Stimulated activated CD4-positive, alpha-beta T cell treated with anti-CD3 and anti-CD28 coated beads, Interleukin-4, amount 100 ng/mL, for 1 hour (primary cell): ENCODE results near the gene RARG.

Experiments used
- DNase-seq: peaks from one replicate; pipeline ENCODE4 v3.0.0-alpha.2; 2020

RARG gene

DNA sequence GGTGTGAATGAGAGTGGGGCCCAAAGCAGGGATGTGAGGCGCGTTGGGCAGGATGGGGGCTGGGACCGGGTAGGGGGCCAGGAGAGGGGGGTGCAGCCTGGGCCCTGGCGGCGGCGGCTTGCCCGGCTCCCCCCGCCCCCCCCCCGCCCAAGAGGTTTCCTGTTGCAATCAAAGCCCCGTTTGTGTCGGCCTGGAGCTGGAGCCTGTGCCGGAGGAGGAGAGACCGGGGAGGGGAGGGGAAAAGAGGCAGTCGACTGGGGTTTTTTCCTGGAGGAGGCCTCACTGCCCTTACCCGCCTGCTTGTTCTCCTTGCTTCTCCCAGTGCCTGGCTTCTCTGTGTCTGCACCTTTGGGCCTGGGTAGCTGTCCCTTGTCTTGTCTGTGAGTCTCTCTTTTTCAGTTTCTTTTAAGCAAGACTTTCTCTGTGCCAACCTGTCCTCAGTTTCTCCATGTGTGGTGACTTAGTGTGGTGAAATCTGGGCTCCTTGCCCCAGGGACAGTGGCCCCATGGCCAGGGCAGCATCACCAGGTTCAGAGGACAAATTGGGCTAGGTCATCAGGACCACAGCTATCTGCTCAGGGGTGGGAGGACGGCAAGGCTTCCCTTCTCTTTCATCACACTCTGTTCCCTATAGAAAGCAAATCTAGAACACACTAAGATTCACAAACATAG, 8.5 kb downstream of the RARG start:
- no peak for DNase-seq

DNA sequence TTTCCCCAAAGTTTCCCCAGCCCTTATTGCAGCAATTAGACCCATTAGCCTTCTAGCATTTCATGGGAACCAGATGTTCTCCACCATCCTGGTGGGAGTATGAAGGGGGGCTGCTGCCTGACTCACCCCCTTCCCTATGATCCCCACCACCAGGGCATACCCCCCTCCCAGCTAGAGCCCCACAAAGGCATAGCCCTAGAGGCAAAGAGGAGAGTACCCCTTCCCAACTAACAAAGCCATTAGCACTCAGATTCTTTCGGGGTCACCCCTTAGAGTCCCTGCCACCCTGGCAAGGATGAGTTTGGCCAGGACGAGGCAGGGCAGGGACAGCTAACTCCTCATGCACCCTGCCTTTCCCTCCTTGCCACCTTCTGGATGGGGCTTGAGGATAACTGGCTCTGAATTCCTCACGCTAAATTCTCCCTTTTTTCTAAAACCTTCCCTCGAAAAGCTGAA, 9.2 kb downstream of the RARG start:
- DNase-seq: no peak

DNA sequence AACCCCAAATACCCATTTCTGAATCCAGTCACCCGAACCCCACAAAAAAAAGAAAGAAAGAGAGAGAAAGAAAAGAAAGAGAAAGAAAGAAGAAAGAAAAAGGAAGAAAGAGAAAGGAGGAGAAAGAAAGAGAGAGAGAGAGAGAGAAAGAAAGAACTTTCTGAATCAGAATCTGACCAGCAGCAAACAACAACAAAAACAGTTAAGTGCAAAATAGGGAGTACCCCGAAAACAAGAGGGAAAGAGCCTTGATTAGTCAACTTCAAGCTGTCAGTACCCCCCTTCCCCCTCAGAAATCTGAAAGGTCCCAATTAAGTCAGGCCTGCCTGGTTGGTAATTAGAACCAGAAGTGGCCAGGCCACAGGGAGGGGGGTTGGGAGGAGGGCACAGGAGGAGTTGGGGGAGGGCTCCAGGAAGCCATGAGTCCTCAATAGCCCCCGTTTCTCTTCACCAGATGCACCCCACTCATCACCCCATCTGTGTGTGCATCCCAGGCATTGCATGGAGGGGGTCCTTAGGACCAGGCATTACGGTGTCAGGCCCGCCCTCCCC, 9.8 kb downstream of the RARG start:
- no peak for DNase-seq

DNA sequence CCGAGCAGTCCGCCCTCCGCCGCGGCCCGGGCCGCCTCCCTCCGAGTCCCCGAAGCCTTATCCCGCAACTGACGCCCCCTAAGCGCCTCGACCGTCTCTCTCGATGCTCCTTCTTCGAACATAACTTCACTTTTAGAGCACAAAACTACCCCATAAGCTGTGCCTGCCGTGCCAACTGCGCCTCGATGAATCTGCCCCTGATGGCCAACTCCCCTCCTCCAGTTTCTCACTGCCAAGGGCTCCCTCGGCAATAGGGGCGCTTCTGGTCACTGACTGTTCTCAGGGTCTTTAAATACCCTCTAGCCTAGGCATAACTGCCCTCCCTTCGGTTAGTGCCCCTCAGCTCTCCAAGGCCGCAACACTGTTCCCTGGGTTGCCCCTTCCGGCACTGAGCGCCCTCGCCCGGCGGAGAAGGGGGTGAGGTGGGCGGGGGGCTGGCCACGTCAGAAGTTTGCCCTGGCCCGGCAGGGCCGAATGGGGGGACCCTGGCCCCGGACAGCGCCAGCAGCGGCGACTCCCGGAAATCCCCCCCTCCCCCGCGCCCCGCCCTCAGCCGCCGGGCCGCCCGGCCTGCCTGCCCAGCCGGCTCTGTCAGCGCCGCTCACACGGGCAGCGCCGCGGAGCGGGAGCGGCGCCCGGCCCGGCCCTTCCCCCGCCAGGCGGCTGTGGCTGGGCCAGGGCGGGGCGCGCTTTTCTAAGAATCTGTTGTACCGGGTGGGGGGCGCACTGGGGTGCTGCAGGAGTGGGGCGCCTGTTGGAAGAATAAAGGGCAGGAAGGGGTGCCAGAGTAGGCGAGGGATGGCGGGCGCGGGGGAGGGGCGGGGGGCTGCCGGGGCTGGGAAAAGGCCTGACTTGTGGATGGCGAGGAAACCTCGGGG, 10.6 kb downstream of the RARG start:
- peak; percentile 51 for DNase-seq

DNA sequence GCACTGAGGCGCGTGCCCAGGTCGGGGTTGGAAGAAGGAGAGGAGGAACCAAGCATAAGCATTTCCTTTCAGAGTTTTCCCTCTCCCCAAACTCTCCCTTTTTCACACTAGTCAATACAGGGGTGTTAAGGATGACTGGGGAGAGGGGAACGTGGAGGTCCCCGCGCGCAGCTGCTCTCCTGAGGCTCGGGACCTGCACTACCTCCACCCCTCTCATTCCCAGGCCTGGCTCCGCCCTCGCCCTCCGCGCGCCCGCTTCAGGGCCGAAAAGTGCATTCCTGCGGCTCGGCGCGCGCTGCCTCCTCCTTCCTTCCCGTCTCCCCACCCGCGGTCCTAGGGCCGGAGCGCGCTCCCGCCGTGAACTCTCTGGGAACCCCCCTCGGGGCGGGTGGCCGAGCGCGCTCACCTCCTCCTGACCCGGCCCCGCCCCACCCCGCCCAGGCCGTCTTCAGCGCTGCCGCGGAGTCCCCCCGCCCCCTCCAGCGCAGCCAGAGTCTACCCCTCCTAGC, 11.3 kb downstream of the RARG start:
- DNase-seq: peak; percentile 80

DNA sequence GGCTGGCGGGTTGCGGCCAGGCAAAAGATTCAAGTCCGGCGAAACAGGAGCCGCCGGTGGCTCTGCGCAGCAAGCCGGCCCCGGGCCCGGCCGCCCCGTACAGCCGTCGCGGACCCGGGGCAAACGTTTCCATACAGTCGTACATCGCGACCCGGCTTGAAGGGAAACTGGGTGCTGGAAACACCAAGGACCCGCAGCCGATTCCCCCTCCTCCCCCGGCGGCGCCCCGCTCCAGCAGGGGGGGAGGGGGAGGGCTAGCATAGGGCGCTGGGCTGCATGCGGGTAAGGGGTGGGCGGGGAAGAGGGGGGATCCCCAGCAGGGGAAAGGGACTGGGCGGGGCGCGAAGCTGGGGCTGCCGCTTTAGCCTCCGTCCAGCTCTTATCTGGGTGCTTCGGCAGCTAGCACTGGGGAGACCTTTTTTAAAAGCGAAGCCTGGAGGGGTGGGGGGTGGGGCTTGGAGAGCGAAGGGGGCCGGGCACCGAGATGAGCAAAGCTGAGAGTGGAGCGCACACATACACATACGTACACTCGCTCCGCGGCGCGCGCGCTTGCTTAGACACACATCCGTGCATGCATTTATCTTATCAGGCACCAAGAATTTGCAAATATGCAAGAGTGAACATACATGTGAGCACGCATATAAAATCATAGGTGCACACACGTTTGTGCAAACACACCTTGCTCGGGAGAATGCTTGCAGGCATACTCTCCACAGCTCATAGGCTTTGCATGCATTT, 11.9 kb downstream of the RARG start:
- DNase-seq: peak; percentile 79

DNA sequence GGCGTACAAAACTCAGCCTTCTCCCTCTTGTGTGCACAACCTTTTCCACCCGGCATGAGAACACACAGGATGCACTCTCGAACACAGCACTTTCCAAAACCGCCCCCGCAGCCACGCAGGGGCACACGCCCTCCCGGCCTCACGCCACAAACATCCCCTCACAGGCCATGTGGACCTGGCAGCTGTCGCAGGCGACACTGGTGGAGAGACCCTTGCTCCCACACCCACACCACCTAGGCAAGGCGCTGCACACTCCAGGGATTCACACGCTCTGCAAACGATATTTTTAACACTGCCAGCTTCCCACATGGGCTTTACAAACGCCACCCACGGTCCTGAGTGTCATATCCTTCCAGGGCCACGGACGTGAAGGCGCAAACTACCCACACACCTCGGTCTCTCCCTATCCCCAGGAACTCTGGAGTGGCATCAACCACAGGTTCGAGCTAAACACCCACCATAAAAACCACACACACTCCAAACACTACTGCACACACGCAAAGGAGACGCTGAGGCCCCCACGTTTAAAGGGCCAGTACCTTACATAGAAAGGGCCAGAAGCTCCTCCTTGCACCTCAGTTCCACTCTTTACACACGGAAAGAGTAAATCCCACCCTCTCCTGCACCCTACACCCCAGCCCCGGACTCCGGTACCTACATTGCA, 12.6 kb downstream of the RARG start:
- peak; percentile 74 for DNase-seq

GRCh38 chr12:53218551-53219291, 13.3 kb downstream of the RARG start:
- no peak for DNase-seq

DNA sequence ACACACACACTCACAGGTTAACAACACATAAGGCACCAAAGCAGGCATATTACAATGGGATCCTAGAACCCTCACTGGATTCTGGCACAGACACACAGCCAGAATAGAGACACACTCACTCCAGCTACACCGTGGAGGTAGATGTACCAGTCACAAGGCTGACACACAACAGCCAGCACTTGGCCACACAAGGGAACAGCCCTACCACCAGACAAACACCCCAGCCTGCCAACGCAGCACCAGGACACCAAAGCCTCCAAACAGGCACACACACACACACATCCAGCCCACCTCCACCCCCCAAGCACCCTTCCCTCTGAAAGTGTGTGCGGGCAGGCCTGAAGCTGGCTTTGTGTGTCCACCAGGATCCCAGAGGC, 14.1 kb downstream of the RARG start:
- no peak for DNase-seq

- no peak for DNase-seq
Observed at GRCh38 chr12:53217051-53217930, 14.7 kb downstream of the RARG start.

DNA sequence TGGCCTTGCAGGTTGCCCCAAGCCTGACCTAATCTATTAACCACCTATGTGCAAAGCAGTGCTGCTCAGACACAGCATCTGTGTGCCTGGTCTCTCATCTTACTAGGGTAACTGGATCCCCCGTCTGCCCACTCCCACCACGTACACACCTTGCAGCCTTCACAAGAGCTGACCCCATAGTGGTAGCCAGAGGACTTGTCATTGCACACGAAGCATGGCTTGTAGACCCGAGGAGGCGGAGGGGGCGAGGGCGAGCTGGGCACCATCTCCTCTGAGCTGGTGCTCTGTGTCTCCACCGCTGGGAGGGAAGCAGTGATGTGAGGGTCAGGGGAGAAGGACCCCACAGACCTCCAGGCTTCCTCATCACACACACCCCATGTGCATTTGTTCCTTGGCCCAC, 16.5 kb downstream of the RARG start:
- DNase-seq: no peak

GRCh38 chr12:53214687-53215455, 17.1 kb downstream of the RARG start:
- DNase-seq: no peak

DNA sequence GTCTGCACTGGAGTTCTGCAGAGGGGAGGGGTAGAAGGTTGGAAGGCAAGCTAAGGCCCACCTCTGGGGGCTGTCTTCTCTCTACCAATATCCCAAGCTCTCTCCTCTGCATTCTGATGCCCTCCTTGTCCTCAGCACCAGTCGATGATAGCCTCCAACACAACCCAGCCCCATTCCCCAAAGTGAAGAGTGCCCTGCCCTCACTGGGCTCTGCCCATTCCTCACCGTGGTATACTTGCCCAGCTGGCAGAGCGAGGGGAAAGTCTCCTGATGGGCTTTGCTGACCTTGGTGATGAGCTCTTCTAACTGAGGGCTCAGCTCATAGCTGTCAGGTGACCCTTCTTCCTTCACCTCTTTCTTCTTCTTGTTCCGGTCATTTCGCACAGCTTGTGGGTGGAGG, 17.8 kb downstream of the RARG start:
- DNase-seq: no peak

GRCh38 chr12:53213348-53213747, 18.7 kb downstream of the RARG start:
- peak; percentile 87 for DNase-seq

DNA sequence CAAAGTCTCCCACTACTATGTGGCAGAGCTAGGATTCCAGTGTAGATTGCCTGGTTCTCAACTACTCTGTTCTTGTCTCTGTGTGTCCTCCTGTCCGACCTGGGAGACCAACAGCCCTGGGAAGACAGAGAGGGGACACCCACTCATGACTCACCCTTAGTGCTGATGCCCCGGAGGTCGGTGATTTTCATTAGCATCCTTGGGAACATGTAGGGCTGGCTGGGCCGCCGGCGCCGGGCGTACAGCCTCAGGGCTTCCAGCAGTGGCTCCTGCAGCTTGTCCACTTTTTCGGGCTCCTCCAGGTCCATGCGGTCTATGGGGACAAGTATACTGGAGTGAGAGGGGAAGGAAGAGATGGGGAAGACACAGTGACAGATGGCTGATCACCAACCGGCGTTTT, 19.1 kb downstream of the RARG start:
- DNase-seq: no peak

- no peak for DNase-seq
Observed at GRCh38 chr12:53211476-53212381, 20.3 kb downstream of the RARG start.

DNA sequence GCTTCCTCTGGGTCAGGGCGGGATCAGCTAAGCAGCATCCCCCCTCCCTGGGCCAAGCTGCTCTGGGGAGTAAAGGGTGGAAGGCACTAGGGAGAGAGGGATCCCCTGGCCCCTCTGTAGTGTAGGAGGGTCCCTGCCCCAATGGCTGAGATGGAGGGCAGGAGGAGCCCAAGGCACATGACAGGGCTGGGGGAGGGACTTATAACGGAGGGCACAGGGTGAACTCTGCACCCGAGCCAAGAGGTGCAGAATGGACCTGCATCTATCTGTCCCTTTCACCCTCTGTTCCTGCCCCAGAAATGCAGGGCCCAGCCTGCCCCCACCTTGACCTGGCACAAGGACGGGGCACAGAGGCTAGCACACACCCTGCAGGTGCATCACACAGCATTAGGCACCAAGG, 21.2 kb downstream of the RARG start:
- no peak for DNase-seq

GRCh38 chr12:53208877-53209463, 23.0 kb downstream of the RARG start:
- no peak for DNase-seq
